Ammon's horn (tissue), 1 donor: ENCODE results near the gene THUMPD3.
A peak's percentile ranks its signal among the peaks of the same experiment; 100 is the strongest.

Source experiments
- DNase-seq: peaks from one replicate; pipeline ENCODE4 v3.0.0-alpha.2; 2016; ENCODE audit warnings: low spot score

Gene THUMPD3

GRCh38 chr3:9362731-9363530 is at the start of gene THUMPD3:
TSS of gene THUMPD3 (plus strand) at chr3:9363054. CDS start at chr3:9365069, 2,015 bp downstream.
- peak; percentile 95 for DNase-seq

- DNase-seq, result no peak
Observed at GRCh38 chr3:9314796-9315195, 48.1 kb upstream of the THUMPD3 start.

- peak; percentile 76 for DNase-seq
Observed at GRCh38 chr3:9316881-9317361, 45.9 kb upstream of the THUMPD3 start.

GRCh38 chr3:9322780-9323179 is 40.1 kb upstream of the THUMPD3 start:
- DNase-seq, result no peak

GRCh38 chr3:9324944-9325343 is 37.9 kb upstream of the THUMPD3 start:
- DNase-seq, result no peak

GRCh38 chr3:9327578-9327977 is 35.3 kb upstream of the THUMPD3 start:
- no peak for DNase-seq

GRCh38 chr3:9330166-9330703 is 32.6 kb upstream of the THUMPD3 start:
- DNase-seq, result no peak

GRCh38 chr3:9331171-9331570 is 31.7 kb upstream of the THUMPD3 start:
- DNase-seq, result no peak

- no peak for DNase-seq
Observed at GRCh38 chr3:9332250-9333030, 30.4 kb upstream of the THUMPD3 start.

- peak; percentile 12 for DNase-seq
Observed at GRCh38 chr3:9339761-9340471, 22.9 kb upstream of the THUMPD3 start.

GRCh38 chr3:9340472-9340902 is 22.4 kb upstream of the THUMPD3 start:
- no peak for DNase-seq

GRCh38 chr3:9342696-9343095 is 20.2 kb upstream of the THUMPD3 start:
- DNase-seq, result no peak

GRCh38 chr3:9343115-9343514 is 19.7 kb upstream of the THUMPD3 start:
- no peak for DNase-seq

GRCh38 chr3:9345041-9345440 is 17.8 kb upstream of the THUMPD3 start:
- no peak for DNase-seq

GRCh38 chr3:9346141-9346540 is 16.7 kb upstream of the THUMPD3 start:
- DNase-seq, result no peak

GRCh38 chr3:9347081-9347480 is 15.8 kb upstream of the THUMPD3 start:
- no peak for DNase-seq

GRCh38 chr3:9347887-9348286 is 15.0 kb upstream of the THUMPD3 start:
- DNase-seq, result peak; percentile 75

- no peak for DNase-seq
Observed at GRCh38 chr3:9349321-9350117, 13.3 kb upstream of the THUMPD3 start.

- DNase-seq, result no peak
Observed at GRCh38 chr3:9351709-9352126, 11.1 kb upstream of the THUMPD3 start.

- DNase-seq, result peak; percentile 93
Observed at GRCh38 chr3:9352917-9353752, 9.7 kb upstream of the THUMPD3 start.
